HepG2 (cell line): Measurements from ENCODE around the gene NOSTRIN. TPM values are rescaled to one million over a fixed set of nuclear protein-coding genes. Genes with fewer than 3 reads are reported as not detected.

Source experiments
- BRCA1 ChIP-seq: sonication (generic); formaldehyde crosslinking; IDR thresholded peaks from 2 replicates; pipeline ENCODE4 v1.4.0; 2020; ENCODE audit warnings: missing genetic modification reagents
- CREM ChIP-seq, 2 experiments: sonication (generic) in 1 of 2; formaldehyde crosslinking in 1 of 2; IDR thresholded peaks; 2 replicates each; pipeline versions ENCODE4 v1.4.0 to v1.6.1; 2016 to 2020; ENCODE audit warnings: antibody characterized with exemption in 1 of 2, mild to moderate bottlenecking in 1 of 2, missing genetic modification reagents in 1 of 2
- ELK4 ChIP-seq: sonication (generic); formaldehyde crosslinking; IDR thresholded peaks from 2 replicates; pipeline ENCODE4 v1.9.0; 2021; ENCODE audit warnings: missing genetic modification reagents, borderline replicate concordance
- EP300 ChIP-seq, 3 experiments: sonication (generic) in 1 of 3; formaldehyde crosslinking in 1 of 3; IDR thresholded peaks; 2 replicates each; pipeline versions ENCODE4 v1.5.1 to v1.6.1; 2011 to 2020; ENCODE audit warnings: low read depth in 2 of 3, low read length in 2 of 3, borderline replicate concordance in 1 of 3, improper control_type of control experiment in 1 of 3, mild to moderate bottlenecking in 1 of 3, missing genetic modification reagents in 1 of 3, moderate library complexity in 1 of 3
- ETV6 ChIP-seq: sonication (generic); formaldehyde crosslinking; conservative IDR thresholded peaks from 2 replicates; pipeline ENCODE4 v1.4.0; 2020; ENCODE audit warnings: missing genetic modification reagents
- GLI4 ChIP-seq: sonication (generic); formaldehyde crosslinking; IDR thresholded peaks from 2 replicates; pipeline ENCODE4 v1.5.1; 2020; ENCODE audit warnings: missing genetic modification reagents, mild to moderate bottlenecking, moderate library complexity, borderline replicate concordance
- HNF1B ChIP-seq: sonication (generic); formaldehyde crosslinking; IDR thresholded peaks from 2 replicates; pipeline ENCODE4 v1.5.1; 2020; ENCODE audit warnings: mild to moderate bottlenecking, moderate library complexity, missing genetic modification reagents
- IKZF4 ChIP-seq: sonication (generic); formaldehyde crosslinking; IDR thresholded peaks from 2 replicates; pipeline ENCODE4 v1.5.1; 2020; ENCODE audit warnings: borderline replicate concordance, mild to moderate bottlenecking, low read depth, missing genetic modification reagents; ENCODE audit errors: not compliant biosample characterization
- MYC ChIP-seq: sonication (generic); formaldehyde crosslinking; IDR thresholded peaks from 2 replicates; pipeline ENCODE4 v1.9.0; 2021; ENCODE audit warnings: missing genetic modification reagents, borderline replicate concordance
- PHB2 ChIP-seq: fragments of 450-650 bp; IDR thresholded peaks from 2 replicates; pipeline ENCODE4 v1.6.1; 2018; ENCODE audit not compliant: partially characterized antibody
- SIX4 ChIP-seq: sonication (generic); formaldehyde crosslinking; IDR thresholded peaks from 2 replicates; pipeline ENCODE4 v1.4.0; 2020; ENCODE audit warnings: missing genetic modification reagents
- SMC3 ChIP-seq: IDR thresholded peaks from 2 replicates; pipeline ENCODE4 v1.6.1; 2011; ENCODE audit warnings: low read length, improper control_type of control experiment
- SOX13 ChIP-seq, 3 experiments: fragments of 450-650 bp in 1 of 3; sonication (generic) in 1 of 3; formaldehyde crosslinking in 1 of 3; IDR thresholded peaks in 2 of 3; conservative IDR thresholded peaks in 1 of 3; 2 replicates each; pipeline versions ENCODE4 v1.5.0 to v1.6.1; 2016 to 2020; ENCODE audit warnings: antibody characterized with exemption in 1 of 3, mild to moderate bottlenecking in 1 of 3, missing compliant biosample characterization in 1 of 3, missing genetic modification reagents in 1 of 3, moderate library complexity in 1 of 3
- TBX3 ChIP-seq: fragments of 450-650 bp; IDR thresholded peaks from 2 replicates; pipeline ENCODE4 v1.6.1; 2017; ENCODE audit warnings: antibody characterized with exemption, mild to moderate bottlenecking, inconsistent platforms, borderline replicate concordance
- ZBED4 ChIP-seq: sonication (generic); formaldehyde crosslinking; IDR thresholded peaks from 2 replicates; pipeline ENCODE4 v1.4.0; 2020; ENCODE audit warnings: missing genetic modification reagents, borderline replicate concordance
- ZBTB49 ChIP-seq: sonication (generic); formaldehyde crosslinking; IDR thresholded peaks from 2 replicates; pipeline ENCODE4 v1.4.0; 2020; ENCODE audit warnings: missing genetic modification reagents, borderline replicate concordance
- ZNF589 ChIP-seq: sonication (generic); formaldehyde crosslinking; conservative IDR thresholded peaks from 2 replicates; pipeline ENCODE4 v1.8.0; 2022; ENCODE audit warnings: mild to moderate bottlenecking, moderate library complexity, missing genetic modification reagents
- ZNF703 ChIP-seq: sonication (generic); formaldehyde crosslinking; IDR thresholded peaks from 2 replicates; pipeline ENCODE4 v1.5.1; 2020; ENCODE audit warnings: missing genetic modification reagents, mild to moderate bottlenecking, moderate library complexity, borderline replicate concordance
- polyA plus RNA-seq, 8 experiments: library from polyadenylated mRNA; depleted of rRNA in 3 of 8; stranded (reverse) in 7 of 8; unstranded in 1 of 8; fragments of >200 nt; fragmentation: Illumina TruSeq in 4 of 8; extraction: Trizol in 4 of 8; gene quantifications; 2 replicates each; pipeline versions ENCODE4 v1.2.1 to v1.2.3, GENCODE V29; 2011 to 2016; ENCODE audit warnings: low read depth in 4 of 8, missing spikeins in 1 of 8, mixed read lengths in 1 of 8; ENCODE audit not compliant: insufficient read depth in 1 of 8
- total RNA-seq, 5 experiments: library from RNA; depleted of rRNA; stranded (reverse); fragments of >200 nt; fragmentation: Illumina TruSeq; extraction: Trizol; gene quantifications; 2 replicates each; pipeline ENCODE4 v1.2.3, GENCODE V29; 2016; ENCODE audit warnings: low read depth in 1 of 5

NOSTRIN gene
- total and polyA plus RNA-seq, 2 of the 13 experiments (the other 11 are each of a cell fraction or from before 2014, with no cell fraction given), result 0.22 TPM

- no peak for TF ChIP-seq SIX4 (CRISPR knock-in tag)
- no peak for TF ChIP-seq BRCA1
- TF ChIP-seq CREM (IDR thresholded peaks at IDR 0.05), result peak; percentile 91
- no peak for TF ChIP-seq CREM (CRISPR knock-in tag; IDR thresholded peaks at IDR 0.05)
- no peak for TF ChIP-seq ZBED4 (CRISPR knock-in tag)
- peak; percentile 75; the same call in 1 of the 2 replicates for TF ChIP-seq ETV6 (CRISPR knock-in tag)
- TF ChIP-seq GLI4 (CRISPR knock-in tag), result peak; percentile 46; the same call in 1 of the 2 replicates
- no peak for TF ChIP-seq SMC3
- TF ChIP-seq TBX3, result no peak
- peak; percentile 77 for TF ChIP-seq MYC (CRISPR knock-in tag)
- TF ChIP-seq ZNF703, result no peak
- peak; percentile 69 for TF ChIP-seq IKZF4 (CRISPR knock-in tag)
- no peak for TF ChIP-seq ELK4 (CRISPR knock-in tag)
- TF ChIP-seq EP300 (IDR thresholded peaks at IDR 0.05; ENCODE audit: low read depth in 2 of 2, low read length in 2 of 2), result no peak
- no peak for TF ChIP-seq EP300 (CRISPR knock-in tag; IDR thresholded peaks at IDR 0.05; ENCODE audit: borderline replicate concordance)
- no peak for TF ChIP-seq PHB2
- no peak for TF ChIP-seq ZNF589
- peak; percentile 29; the same call in 1 of the 2 replicates for TF ChIP-seq HNF1B (CRISPR knock-in tag)
- TF ChIP-seq ZBTB49 (CRISPR knock-in tag), result no peak
- TF ChIP-seq SOX13 (IDR thresholded peaks at IDR 0.05), result no peak
- no peak for TF ChIP-seq SOX13 (CRISPR knock-in tag; conservative IDR thresholded peaks at IDR 0.05 in 1 of 2, IDR thresholded peaks at IDR 0.05 in 1 of 2)
These were observed 87.8 kb downstream of the NOSTRIN start, which contains the start of gene SPC25 (continued) for GRCh38 chr2:168890006-168890782.
